ENCODE measurements around the gene BICD2. TPM values are rescaled to one million over a fixed set of nuclear protein-coding genes. Genes with fewer than 3 reads are reported as not detected.

The BICD2 gene
- total RNA-seq, 1 donor from 2014 or later = 48.2 TPM

DNA sequence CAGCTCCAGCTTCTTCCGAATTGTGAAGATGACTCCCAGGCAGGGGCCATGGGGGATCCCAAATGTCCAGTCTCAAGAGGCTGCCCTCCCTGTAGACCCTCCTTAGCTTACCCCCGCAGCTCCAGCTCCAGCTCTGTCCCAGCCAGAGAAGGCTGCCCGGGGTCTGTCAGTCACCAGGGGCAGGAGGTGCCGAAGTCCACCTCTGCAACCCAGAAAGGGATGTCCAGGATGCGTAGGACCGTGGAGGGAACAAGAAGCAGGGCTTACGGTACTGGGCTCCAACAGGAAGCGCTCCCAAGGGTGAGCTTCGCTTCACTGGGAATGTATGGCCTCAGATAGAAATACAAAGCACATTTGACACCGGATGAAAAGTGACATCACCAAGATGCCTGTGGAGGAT, 100.7 kb downstream of the BICD2 start:
- Histone ChIP-seq H4K20me1 (ENCODE audit: insufficient read depth, low read length) (peaks cover 87% of the 10 kb centered on the region), H3K27me3 (ENCODE audit: insufficient read depth, low read length) (no peaks in the 10 kb centered on the region), H3K27ac (ENCODE audit: low read depth, low read length) (peak overlapping the region; percentile 58), H3K4me1 (ENCODE audit: insufficient read depth, low read length) (peaks cover 23% of the 10 kb centered on the region), H3K4me3 (ENCODE audit: insufficient read depth, low read depth, low read length) (no peak overlapping the region), H3K9me3 (ENCODE audit: insufficient read depth, low read depth, low read length) (no peaks in the 10 kb centered on the region), H3K4me2 (ENCODE audit: low read length) (peak overlapping the region; percentile 54), H3K36me3 (ENCODE audit: insufficient read depth, low read length) (no peaks in the 10 kb centered on the region), H2AFZ (ENCODE audit: low read depth, low read length) (no peak overlapping the region), H3K79me2 (ENCODE audit: insufficient read depth, low read length) (peaks cover 100% of the 10 kb centered on the region), H3K9ac (ENCODE audit: low read length) (no peak overlapping the region)
- FAIRE-seq = no peak
- Mint-ChIP-seq H3K36me3 (ENCODE audit: low read depth, unreplicated experiment) (peaks cover 9% of the 10 kb centered on the region), H3K27me3 (ENCODE audit: low read depth, unreplicated experiment) (no peaks in the 10 kb centered on the region), H3K4me1 (ENCODE audit: low read depth, unreplicated experiment) (peaks cover 36% of the 10 kb centered on the region), H3K9me3 (ENCODE audit: unreplicated experiment) (no peaks in the 10 kb centered on the region), H3K27ac (ENCODE audit: unreplicated experiment) (no peak overlapping the region), H3K4me3 (ENCODE audit: unreplicated experiment) (no peak overlapping the region)
- no peak for TF ChIP-seq CTCF (IDR thresholded peaks at IDR 0.05; ENCODE audit: insufficient read depth, low read depth, low read length)
- TF ChIP-seq EZH2 (IDR thresholded peaks at IDR 0.05; ENCODE audit: insufficient read depth, low read length) = no peak
- no peak for DNase-seq (ENCODE audit: low read depth)

- Histone ChIP-seq H3K9ac (ENCODE audit: low read length) (no peak overlapping the region), H3K27me3 (ENCODE audit: insufficient read depth, low read length) (no peaks in the 10 kb centered on the region), H3K27ac (ENCODE audit: low read depth, low read length) (no peak overlapping the region), H3K36me3 (ENCODE audit: insufficient read depth, low read length) (no peaks in the 10 kb centered on the region), H3K4me1 (ENCODE audit: insufficient read depth, low read length) (peaks cover 16% of the 10 kb centered on the region), H3K4me3 (ENCODE audit: insufficient read depth, low read depth, low read length) (no peak overlapping the region), H4K20me1 (ENCODE audit: insufficient read depth, low read length) (peaks cover 87% of the 10 kb centered on the region), H2AFZ (ENCODE audit: low read depth, low read length) (no peak overlapping the region), H3K9me3 (ENCODE audit: insufficient read depth, low read depth, low read length) (no peaks in the 10 kb centered on the region), H3K4me2 (ENCODE audit: low read length) (no peak overlapping the region), H3K79me2 (ENCODE audit: insufficient read depth, low read length) (peaks cover 100% of the 10 kb centered on the region)
- FAIRE-seq (no peak), DNase-seq (ENCODE audit: low read depth) (no peak)
- Mint-ChIP-seq H3K27ac (ENCODE audit: unreplicated experiment) (no peak overlapping the region), H3K27me3 (ENCODE audit: low read depth, unreplicated experiment) (no peaks in the 10 kb centered on the region), H3K4me1 (ENCODE audit: low read depth, unreplicated experiment) (peaks cover 30% of the 10 kb centered on the region), H3K4me3 (ENCODE audit: unreplicated experiment) (no peak overlapping the region), H3K9me3 (ENCODE audit: unreplicated experiment) (no peaks in the 10 kb centered on the region), H3K36me3 (ENCODE audit: low read depth, unreplicated experiment) (peaks cover 9% of the 10 kb centered on the region)
- TF ChIP-seq CTCF (IDR thresholded peaks at IDR 0.05; ENCODE audit: insufficient read depth, low read depth, low read length) (no peak), EZH2 (IDR thresholded peaks at IDR 0.05; ENCODE audit: insufficient read depth, low read length) (no peak)
Measured at GRCh38 chr9:92663126-92663525, 101.5 kb downstream of the BICD2 start.

DNA sequence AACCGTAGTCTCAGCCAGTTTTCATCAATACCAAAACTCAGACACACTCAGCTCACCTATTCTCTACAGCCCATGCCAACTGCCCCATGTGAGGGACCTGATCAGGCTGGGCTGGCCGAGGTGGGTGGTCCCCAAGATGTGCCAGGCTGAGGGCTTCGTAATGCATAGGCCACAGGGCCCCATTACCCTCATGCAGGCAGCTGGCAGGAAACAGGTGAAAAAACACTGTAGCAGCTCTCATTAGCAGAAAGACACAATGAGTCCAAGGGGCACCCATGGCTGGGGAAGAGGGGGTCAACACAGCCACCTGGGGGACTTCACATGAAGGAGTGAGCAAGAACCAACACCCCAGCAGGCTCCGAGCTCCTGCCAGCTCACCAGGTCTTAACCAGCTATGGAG, 102.9 kb downstream of the BICD2 start:
- H3K79me2 ChIP-seq (ENCODE audit: insufficient read depth, low read length) = peaks cover 95% of the 10 kb centered on the region
- TF ChIP-seq EZH2 (IDR thresholded peaks at IDR 0.05; ENCODE audit: insufficient read depth, low read length) (no peak), CTCF (IDR thresholded peaks at IDR 0.05; ENCODE audit: insufficient read depth, low read depth, low read length) (no peak)
- Mint-ChIP-seq H3K4me3 (ENCODE audit: unreplicated experiment) (no peak overlapping the region), H3K4me1 (ENCODE audit: low read depth, unreplicated experiment) (peaks cover 25% of the 10 kb centered on the region), H3K9me3 (ENCODE audit: unreplicated experiment) (no peaks in the 10 kb centered on the region), H3K27ac (ENCODE audit: unreplicated experiment) (no peak overlapping the region), H3K36me3 (ENCODE audit: low read depth, unreplicated experiment) (peaks cover 9% of the 10 kb centered on the region), H3K27me3 (ENCODE audit: low read depth, unreplicated experiment) (no peaks in the 10 kb centered on the region)
- no peak overlapping the region for H3K27ac ChIP-seq (ENCODE audit: low read depth, low read length)
- H3K9ac ChIP-seq (ENCODE audit: low read length) = no peak overlapping the region
- H3K27me3 ChIP-seq (ENCODE audit: insufficient read depth, low read length) = no peaks in the 10 kb centered on the region
- no peak for FAIRE-seq
- DNase-seq (ENCODE audit: low read depth) = no peak
- peaks cover 16% of the 10 kb centered on the region for H3K4me1 ChIP-seq (ENCODE audit: insufficient read depth, low read length)
- H3K4me2 ChIP-seq (ENCODE audit: low read length) = no peak overlapping the region
- H4K20me1 ChIP-seq (ENCODE audit: insufficient read depth, low read length) = peaks cover 92% of the 10 kb centered on the region
- no peak overlapping the region for H3K4me3 ChIP-seq (ENCODE audit: insufficient read depth, low read depth, low read length)
- no peaks in the 10 kb centered on the region for H3K36me3 ChIP-seq (ENCODE audit: insufficient read depth, low read length)
- no peaks in the 10 kb centered on the region for H3K9me3 ChIP-seq (ENCODE audit: insufficient read depth, low read depth, low read length)
- no peak overlapping the region for H2AFZ ChIP-seq (ENCODE audit: low read depth, low read length)

Other genes with a start within 250 kb of the BICD2 start
- gene ECM2, start 228.8 kb downstream of the BICD2 start, total RNA-seq = 0.18 and 0.22 TPM in 2 replicates
- gene IPPK, start 94.7 kb downstream of the BICD2 start, total RNA-seq = 11.3 and 14.1 TPM in 2 replicates
- 9.8 and 10.6 TPM in 2 replicates for gene ZNF484, start 113.2 kb upstream of the BICD2 start, total RNA-seq
- 0.09 TPM in 1 of 2 replicates, not detected in the other for gene FGD3, start 182.7 kb upstream of the BICD2 start, total RNA-seq